ENCODE results near the gene DCST2.

DNA sequence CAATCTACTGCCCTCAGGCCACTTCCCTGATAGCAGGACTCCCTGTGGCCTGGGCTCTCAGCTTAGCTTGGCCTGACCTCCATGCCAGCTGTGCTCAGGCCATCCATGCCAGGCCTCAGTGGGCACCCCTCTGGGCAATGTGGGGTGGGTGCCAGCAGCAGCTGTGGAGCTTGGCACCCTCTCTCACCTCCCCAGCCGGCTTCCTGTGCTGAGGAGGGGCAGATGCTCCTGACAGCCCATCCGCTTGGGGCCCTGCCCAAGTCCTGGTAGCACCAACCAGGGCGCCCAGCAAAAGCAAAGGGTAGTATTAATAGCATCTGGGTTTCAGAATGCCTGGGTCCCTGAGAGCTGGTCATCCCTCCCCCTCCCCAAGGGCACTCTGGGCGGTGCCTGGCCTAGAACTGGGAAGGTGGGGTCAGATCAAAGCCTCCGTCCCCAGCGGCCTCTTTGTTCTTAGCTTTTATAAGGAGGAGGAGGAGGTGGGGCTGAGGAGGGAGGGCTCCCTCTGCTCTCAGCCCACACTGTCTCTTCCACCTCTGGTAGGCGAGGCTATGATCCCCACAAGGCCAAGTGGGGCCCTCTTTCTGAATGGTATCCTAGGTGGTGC, 36.1 kb upstream of the DCST2 start:
- no peak for TF ChIP-seq ATF7 (IDR thresholded peaks at IDR 0.05)
- TF ChIP-seq ZNF274 (IDR thresholded peaks at IDR 0.05; ENCODE audit: borderline replicate concordance, low read depth, low read length): no peak

Measured in K562 (cell line).